ENCODE results near the gene ZCCHC24. TPM values are rescaled to one million over a fixed set of nuclear protein-coding genes. Genes with fewer than 3 reads are reported as not detected.
A peak's percentile ranks its signal among the peaks of the same experiment; 100 is the strongest.
"Not testable (repeated sequence)": the region's sequence is repeated elsewhere in the genome, so short reads cannot be mapped to it uniquely, and the experiment has no call there.

Gene ZCCHC24
- total RNA-seq, 1 donor from 2014 or later: 14.1 TPM

DNA sequence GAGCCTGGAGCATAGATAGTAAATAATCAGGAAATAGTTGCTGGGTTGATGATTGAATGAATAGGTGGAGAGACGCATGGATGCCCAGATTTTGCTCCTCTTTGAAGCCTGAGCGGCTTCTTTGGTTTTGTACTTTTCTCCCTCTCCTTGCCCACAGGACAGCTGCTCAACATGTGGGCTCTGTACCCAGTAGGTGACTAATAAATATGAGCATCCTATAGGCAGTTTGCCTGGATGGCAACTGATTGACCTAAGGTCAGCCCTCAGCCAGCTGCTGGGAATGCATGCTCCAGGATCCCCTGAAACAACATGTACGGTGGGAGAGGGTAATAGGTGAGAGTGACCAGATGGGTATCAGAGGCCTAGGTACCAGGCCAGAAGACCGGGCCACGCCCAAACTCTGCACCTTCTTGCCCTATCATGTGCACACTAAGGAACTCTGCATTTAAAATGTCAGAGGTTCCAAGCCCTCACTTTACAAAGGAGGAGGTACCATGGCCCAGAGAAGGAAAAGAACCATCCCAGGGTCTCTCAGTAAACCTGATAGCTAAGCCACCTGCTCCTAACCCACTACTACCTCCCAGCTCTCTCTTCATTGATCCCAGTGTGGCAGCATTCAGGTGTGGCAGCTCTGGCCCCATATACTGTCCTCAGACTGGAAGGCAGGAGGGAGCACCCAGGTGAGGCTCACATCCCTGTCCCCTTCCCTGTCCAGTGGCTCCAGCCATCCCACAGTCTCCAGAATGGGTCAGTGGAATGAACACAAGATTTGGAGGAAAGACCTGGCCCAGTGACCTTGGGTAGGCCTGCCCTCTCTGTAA is 2.7 kb upstream of the ZCCHC24 start:
- no peak for DNase-seq (ENCODE audit: low read depth)

DNA sequence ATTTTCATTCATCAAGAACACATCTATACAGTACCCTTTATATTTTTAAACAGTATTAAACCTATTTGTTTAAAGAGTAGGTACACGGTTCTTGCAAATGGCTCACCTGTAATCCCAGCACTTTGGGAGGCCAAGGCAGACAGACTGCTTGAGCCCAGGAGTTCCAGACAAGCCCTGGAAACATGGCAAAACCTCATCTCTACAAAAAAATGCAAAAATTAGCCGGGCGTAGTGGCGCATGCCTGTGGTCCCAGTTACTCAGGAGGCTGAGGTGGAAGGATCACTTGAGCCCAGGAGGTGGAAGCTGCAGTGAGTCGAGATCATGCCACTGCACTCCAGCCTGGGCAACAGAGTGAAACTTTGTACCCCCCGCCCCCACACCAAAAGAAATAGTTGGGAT is 1.8 kb upstream of the ZCCHC24 start:
- not testable (repeated sequence) for DNase-seq (ENCODE audit: low read depth)

DNA sequence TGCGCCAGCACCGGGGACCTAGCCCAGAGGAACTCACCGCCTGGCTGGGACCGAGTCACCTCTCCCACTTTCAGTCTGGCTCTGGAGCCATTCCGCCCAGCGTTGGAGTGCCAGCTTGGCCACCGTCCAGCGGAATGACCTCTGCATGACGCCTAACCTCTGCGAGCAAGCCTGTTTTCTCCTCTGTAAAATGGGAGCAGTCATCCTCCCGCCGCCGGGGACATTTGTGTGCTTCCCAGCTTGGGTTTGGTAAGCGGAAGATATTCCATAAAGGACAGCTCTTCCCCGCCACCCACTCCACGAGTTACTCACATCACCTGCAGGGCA is 1.3 kb upstream of the ZCCHC24 start:
- no peak for DNase-seq (ENCODE audit: low read depth)

DNA sequence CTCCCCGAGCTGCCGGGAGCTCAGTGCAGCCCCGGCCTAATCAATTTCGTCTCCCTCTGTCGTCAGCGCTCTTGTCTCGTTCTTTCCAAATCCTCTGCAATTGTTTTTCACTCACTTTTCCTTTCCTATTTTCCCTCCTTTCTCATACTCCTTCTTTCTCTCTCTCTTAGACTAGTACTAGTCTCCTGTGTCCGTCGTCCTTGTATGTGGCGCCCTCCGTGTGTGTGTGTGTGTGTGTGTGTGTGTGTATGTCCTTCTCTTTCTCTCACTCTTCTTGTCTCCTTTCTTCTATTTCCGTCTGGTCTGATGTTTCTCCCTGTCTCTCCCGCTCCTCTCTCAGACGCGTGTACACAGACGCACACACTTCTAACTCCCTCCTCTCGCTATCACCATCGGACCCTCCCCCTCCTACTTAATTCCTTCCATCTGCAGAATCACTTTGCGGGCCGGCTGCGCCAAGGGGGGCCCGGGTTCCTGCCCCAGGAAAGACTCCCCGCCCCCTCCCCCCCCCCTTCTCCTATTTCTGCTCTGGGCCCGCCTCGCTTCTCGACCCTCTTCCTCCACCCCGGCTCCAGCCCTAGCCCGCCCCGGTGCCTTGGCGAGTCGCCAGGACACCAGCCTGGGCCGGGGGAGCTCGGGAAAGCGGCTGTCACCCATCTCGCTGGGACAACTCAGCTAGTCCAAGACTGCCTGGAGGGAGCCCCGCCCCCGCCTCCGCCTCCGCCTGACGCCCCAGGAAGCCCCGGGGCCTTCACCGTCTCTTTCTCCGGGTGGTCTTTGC is 743 bp upstream of the ZCCHC24 start:
- DNase-seq (ENCODE audit: low read depth): no peak

DNA sequence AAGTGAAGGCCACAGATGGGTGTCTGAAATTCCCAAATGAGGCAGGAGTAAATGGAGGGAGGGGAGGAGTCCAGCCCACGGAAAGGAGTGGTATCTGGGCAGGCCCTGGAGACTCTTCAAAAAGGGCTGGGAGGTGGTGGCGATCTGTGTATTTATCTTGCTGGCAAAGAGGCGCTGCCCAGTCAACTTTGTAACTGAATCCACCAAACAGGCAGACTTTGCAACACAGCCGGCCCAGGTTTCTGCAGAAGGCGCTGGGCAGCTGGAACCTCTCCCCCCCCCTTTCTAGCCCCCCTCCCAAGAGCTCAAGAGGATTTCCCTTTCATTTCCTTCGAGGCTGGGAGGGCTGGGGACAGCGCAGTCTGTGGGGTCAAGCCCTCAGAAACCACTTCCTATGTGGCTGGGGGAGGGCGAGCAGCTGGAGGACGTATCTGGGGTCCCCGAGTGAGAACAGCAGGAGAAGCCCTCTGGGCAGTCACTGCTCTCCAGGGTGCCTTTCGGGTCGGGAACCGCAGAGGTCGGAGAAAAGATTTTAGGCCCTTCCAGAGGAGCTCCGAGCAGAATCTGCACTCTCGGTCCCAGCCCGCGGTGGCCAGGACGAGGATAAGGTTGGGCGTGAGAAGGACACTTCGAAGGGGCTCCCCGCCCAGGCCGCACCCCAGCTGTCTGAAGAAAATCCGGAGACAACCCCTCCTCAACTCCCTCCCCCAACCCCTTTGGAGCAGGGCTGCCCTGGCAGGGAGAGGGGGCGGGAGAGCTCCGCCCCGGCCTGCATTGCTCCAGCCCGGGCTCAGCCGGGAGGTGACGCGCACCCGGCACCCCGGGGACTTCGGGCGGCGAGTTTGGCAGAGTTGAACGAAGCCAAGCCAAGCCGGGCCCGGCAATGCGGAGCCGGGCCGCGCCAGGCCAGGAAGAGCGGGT is 965 bp downstream of the ZCCHC24 start:
- DNase-seq (ENCODE audit: low read depth): peak; percentile 75

DNA sequence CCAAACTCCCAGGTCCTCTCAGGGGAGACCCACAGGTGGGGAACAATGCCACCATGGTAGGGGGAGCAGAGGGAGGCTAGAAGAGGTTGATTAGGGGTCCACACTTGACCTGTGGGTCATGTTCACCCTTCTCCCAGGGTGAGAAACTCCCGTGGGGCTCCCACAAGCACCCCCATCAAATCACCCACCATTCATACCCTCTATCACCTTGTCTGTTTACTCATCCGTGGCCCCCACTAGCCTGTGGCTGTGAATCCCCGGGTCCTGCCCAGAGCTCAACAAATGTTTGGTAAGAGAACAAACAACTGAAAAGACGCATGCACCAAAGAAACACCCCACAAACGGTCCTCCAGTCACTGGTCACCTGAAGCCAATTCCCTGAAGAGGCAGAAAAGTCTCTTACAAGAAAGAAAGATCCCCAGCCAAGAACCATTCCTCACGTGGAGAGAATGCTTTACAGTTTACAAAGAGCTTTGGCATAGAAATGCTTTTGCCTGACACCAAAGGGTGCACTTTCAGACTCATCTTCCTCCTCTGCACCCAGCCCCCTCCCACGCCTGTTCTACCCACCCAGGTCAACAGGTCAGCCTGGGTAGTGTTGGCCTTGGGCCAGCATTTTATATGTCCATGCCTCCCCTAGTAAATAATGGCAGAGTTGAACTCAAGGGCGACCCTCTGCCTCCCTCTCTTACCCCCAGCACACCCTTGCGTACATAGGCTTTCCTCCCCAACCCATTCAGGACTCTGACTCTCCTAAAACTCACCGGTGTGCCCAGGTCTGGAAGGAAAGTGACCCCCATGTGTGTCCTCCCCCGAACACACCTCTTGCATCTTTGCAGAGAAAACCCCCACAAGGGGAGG is 1.9 kb downstream of the ZCCHC24 start:
- DNase-seq (ENCODE audit: low read depth): no peak

DNA sequence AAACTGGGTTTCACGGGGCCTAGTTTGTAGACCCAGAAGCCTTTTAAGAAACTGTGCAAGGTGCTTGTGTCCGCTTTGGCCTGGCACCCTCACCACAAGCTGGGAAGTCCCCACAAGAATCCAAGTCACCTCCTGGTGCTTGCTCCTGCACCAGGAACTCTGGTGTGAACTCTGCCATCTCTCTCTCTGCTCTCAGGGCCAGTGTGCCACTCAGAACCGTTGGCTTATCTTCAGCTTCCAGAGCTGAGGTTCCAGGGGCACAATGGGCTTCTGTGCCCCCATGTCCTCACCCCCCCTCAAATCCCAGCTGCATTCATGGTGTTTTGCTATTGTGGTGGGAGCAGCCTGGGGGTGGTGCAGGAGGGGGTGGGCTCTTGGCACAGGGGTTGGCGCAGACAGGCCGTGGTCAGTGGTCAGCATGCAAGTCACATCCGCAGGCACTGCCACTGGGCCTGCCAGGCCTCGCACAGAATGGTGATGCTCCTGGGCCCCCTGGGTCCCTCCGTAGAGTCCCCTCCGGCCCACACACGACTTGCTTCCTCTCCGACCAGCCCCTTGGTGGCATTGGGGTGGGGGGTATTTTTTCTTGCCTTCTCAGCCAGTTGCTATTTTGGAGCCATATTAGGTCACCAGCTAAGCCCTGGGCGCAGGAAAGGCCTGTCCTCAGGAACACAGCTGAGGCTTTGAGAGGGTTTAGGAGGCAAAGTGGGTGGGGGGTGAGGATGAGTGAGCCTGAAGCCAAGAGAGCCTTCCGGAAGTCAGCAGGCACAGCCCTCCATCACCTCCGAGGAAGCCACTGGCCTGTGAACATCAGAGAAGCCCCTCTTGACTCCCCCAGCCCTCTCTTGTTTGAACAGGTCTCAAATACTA is 3.0 kb downstream of the ZCCHC24 start:
- DNase-seq (ENCODE audit: low read depth): peak; percentile 26

DNA sequence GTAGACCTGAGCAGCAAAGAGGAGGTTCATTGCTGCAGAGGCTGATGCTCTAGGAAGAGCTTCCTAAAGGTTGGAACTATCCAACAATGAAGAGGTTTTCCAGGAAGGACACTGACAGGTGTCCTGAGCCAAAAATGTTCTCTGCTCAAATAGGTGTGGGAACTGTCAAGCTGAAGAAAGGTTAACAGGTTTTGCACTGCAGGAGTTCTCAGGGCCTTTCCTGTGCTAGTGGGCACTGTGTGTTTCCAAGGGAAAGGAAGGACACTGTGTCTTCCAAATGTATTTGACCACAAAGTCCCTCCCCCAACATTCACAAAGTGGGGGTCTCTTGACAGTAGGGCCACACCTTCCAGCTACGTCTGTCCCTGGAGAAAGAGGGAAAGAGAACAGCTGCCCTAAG is 4.0 kb downstream of the ZCCHC24 start:
- no peak for DNase-seq (ENCODE audit: low read depth)

DNA sequence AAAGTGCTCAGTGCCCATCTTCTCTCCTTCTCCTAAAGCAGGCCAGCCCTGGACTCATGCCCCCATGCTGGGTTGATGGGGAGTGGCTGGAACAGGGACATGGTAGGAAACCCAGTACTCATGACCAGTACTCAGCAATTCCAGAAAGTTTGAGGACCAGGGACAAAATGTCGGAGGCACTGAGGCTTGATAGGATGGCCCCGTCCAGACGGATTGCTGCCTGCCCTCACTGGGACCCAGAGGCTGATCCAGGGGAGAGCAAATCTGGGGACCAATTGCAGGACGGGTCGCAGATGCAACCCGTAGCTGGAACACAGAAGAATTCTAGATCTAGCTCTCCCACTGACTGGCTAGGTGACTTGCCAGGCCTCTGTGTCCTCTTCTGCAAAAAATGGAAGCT is 5.1 kb downstream of the ZCCHC24 start:
- DNase-seq (ENCODE audit: low read depth): no peak

DNA sequence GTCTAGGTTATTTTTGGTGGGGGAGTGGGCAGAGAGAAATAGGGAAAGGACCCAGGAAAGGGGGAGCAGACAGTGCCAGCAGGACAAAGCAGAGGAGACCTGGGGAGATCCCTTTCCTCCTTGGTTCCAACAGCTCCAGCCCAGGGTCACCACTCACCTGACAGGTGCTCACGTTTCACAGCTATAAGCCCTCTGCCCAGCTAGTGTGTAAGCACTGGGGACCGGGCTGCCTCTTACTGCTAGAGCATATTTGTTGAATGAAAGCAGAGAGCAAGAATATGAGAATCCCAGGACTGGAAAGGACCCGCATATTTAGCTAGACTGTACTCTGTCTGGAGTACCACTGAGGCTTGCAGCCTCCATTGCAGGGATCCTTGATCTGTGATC is 6.7 kb downstream of the ZCCHC24 start:
- no peak for DNase-seq (ENCODE audit: low read depth)

DNA sequence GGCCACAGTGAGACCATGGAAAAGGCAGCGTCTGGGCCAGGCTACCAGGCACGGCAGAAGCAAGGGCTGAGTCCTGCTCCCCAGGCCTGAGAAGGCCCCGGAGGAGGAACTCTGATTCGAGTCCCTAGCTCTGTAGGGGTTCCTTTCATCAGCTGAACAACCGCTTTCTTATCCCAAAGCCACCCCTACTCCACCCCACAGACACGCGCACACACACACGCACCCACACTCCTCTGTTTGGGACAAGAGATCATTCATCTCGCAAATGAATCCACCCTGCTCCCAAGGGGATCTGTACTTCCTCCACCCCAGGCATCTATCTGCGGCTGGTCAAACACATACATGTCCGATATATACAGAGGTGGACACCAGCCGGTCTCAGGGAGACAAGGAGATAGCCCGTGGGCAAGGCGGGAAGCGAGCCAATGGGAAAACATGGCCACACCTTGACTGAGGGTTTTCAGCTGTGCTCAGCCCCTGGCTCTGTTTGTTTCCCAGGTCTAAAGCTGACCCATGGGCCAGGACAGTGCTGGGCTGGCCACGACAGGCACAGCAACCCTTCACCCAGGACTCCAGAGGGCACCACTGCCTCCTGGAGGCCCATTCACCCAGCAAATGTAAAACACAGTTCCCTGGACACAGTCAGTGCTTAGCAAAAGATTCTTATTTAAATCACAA is 7.3 kb downstream of the ZCCHC24 start:
- DNase-seq (ENCODE audit: low read depth): no peak

DNA sequence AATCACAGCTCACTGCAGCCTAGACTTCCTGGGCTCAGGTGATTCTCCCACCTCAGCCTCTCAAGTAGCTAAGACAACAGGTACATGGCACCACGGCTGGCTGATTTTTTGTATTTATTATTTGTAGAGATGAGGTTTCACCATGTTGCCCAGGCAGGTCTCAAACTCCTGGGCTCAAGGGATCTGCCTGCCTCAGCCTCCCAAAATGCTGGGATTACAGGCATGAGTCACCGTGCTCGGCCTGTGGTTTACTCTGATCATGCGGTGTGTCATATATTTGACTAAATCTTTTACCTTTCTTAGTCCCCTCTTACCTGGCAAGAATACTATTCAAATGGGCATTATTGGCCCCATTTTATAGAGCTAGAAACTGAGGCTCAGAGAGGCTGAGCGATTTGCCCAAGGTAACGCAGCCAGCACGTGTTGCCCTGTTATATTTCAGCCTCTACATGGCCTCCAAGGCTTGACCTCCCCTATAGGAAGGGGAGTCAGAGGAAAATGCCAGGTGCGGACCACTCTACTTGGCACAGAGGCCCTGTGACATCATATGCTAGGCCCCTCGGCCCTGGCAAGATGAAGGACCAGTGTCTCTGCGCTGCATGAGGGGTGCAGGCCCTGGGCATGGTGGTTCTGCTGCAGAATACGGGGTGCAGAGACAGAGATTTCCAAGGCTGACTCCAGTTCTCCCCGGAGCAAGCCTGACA is 8.2 kb downstream of the ZCCHC24 start:
- DNase-seq (ENCODE audit: low read depth): no peak

DNA sequence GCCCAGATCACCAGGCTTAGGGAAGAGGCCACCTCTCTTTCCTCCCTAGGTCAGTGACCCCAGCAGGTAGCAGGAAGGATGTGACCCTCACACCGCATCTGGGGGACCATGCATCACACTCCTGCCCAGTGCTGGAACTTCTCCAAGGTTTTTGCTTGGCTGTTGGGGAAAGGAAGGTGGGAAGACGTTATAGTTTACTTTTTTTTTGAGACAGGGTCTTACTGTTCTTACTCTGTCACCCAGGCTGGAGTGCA is 8.6 kb downstream of the ZCCHC24 start:
- no peak for DNase-seq (ENCODE audit: low read depth)

DNA sequence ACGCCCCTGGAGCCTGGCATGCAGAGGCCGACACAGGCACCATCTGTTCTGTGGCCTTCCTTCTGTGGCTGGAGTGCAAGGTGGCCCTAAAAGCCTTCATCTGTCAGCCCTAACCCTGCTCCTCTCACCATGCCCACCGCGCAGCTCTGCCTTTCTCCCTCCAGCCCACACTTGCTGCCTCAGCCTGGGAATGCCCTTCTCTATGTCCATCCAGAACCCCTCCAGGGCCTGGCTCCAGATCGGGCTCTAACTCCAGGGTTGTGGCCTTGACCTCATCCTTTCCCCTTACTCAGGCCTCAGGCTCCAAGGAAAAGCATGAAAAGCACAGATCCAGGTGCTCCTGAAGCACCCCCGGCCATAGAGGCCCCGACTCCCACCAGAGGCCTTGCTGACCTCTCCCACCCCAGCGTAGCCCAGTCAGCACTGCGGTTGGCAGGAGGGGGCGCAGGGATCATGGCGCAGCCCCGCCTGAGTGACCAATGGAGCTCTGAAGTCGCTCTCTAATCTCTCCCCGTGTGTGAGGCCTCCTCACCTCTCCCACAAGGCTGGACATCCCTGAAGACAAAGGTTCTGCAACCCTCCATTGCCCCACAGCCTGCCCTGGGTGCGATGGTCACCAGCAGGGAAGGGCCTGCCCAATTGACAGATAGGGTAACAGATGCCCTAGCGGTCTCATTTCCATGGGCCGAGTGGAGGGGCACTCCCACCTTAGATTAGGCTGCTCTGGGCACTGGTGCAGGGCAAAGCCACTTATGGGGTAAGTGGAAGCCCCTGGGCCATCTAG is 9.2 kb downstream of the ZCCHC24 start:
- DNase-seq (ENCODE audit: low read depth): peak; percentile 34

DNA sequence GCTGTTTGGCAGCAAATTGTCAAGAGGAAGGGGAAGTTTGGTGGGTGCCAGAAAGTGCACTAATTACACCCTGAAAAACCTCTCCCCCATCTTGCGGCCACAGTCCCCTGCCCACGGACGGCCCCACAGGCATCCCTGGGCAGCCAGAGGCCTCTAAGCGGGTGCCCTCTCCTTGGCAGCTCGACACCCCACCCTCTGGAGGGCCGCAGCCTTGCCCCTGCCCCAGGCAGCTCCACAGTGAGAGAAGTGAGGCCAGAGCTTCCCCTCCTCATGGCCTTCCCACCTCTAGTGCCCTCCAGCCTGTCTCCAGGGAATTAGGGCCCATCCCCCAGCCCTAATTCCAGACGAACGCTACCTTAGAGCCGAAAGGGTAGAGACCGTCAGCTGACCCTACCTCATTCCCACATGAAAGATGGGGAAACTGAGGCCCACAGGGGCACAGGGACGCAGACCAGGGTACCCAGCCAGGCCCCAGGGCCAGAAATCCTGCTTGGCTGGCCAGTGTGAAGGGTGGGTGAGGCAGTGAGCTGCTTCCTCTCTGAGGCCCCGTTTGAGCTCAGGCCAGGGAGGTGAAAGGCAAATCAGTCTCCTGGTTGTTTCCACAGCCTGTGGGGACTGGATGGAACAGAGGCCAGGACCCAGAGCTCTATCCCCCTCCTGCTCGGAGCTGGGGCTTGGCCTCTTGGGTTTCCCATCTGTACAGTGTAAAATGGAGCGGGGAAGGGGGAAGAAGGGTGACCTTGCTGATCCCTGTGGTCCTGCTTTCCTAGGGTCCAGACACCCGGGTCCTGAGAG is 10.0 kb downstream of the ZCCHC24 start:
- DNase-seq (ENCODE audit: low read depth): peak; percentile 34

DNA sequence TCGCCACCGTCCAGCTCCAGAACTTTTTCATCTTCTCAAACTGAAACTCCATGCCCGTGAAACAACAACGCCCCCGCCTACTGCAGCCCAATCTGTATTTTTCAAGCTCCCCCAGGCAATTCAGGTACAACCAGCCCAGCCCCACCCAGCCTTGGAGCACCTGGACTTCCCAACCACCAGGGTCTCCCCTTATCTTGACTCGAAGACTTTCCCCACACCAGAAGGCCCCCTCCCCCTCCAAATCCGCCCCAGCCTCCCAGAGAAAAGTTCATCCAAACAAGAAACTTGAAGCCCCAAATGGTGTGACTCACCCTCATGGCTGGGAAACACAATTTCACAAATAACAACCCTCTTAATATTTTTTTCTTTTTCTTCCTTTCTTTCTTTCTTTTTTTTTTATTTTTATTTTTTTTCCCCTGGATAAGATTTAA is 10.6 kb downstream of the ZCCHC24 start:
- DNase-seq (ENCODE audit: low read depth): peak; percentile 65

DNA sequence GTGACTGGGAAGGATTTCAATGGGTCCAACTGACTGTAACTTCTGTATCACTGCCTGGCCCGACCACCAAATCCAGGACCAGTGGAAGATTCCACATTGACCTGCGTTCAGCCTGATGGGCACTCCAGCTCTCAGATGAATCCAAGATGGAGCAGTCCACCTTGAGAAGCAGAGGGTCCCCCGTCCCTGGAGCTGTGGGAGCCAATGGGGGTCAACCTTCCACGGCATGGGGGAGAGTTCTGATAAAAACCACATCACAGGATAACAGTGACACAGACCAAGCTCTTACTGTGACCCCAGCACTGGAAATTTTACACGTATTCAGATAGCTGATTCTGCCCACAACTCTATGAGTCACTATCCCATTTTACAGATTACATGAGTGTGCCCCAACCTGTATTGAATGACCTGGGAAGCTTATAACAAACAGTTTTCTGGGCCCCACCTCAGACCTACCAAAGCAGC is 11.2 kb downstream of the ZCCHC24 start:
- DNase-seq (ENCODE audit: low read depth): no peak
